Neural progenitor cell (in vitro differentiated cells): Measurements from ENCODE around the gene TEX51. TPM values are rescaled to one million over a fixed set of nuclear protein-coding genes. Genes with fewer than 3 reads are reported as not detected.

Experiments
- DNase-seq: peaks from one replicate; pipeline ENCODE4 v3.0.0-alpha.2; 2016; ENCODE audit warnings: low spot score
- H2AFZ ChIP-seq: fragments of 200-600 bp; sonication (generic); replicated peaks from 2 replicates; pipeline ENCODE4 v1.6.1; 2016; ENCODE audit warnings: antibody characterized with exemption
- H3F3A ChIP-seq: fragments of 200-600 bp; sonication (generic); 2 replicates; pipeline ENCODE4 v1.6.1; 2016; ENCODE audit warnings: antibody characterized with exemption, low read depth
- H3K27ac ChIP-seq: fragments of 200-600 bp; sonication (generic); 2 replicates; pipeline ENCODE4 v1.5.1; 2016; ENCODE audit warnings: mild to moderate bottlenecking
- H3K27me3 ChIP-seq: fragments of 200-600 bp; sonication (generic); 2 replicates; pipeline ENCODE4 v1.6.1; 2016; ENCODE audit warnings: mild to moderate bottlenecking, moderate library complexity
- H3K36me3 ChIP-seq: fragments of 200-600 bp; sonication (generic); 2 replicates; pipeline ENCODE4 v1.5.1; 2016
- H3K4me1 ChIP-seq: fragments of 200-600 bp; sonication (generic); 2 replicates; pipeline ENCODE4 v1.6.1; 2016; ENCODE audit warnings: mixed run types
- H3K4me2 ChIP-seq: fragments of 200-600 bp; sonication (generic); 2 replicates; pipeline ENCODE4 v1.6.1; 2016
- H3K4me3 ChIP-seq: fragments of 200-600 bp; sonication (generic); 2 replicates; pipeline ENCODE4 v1.5.1; 2016
- H3K79me2 ChIP-seq: fragments of 200-600 bp; sonication (generic); 2 replicates; pipeline ENCODE4 v1.6.1; 2016; ENCODE audit warnings: low read depth
- H3K9ac ChIP-seq: fragments of 200-600 bp; sonication (generic); 2 replicates; pipeline ENCODE4 v1.6.1; 2016
- H3K9me3 ChIP-seq: fragments of 200-600 bp; sonication (generic); 2 replicates; pipeline ENCODE4 v1.5.1; 2016; ENCODE audit warnings: low read depth
- H4K20me1 ChIP-seq: fragments of 200-600 bp; sonication (generic); 2 replicates; pipeline ENCODE4 v1.6.1; 2016; ENCODE audit warnings: low read depth
- H3K27ac Mint-ChIP-seq: 3 replicates; pipeline ENCODE4 v1.8.0; 2021; ENCODE audit warnings: mixed read lengths
- H3K27me3 Mint-ChIP-seq: 2 replicates; pipeline ENCODE4 v1.8.0; 2022; ENCODE audit warnings: low read depth, mild to moderate bottlenecking, inconsistent platforms, moderate library complexity, mixed read lengths; ENCODE audit not compliant: insufficient read depth
- H3K36me3 Mint-ChIP-seq: 3 replicates; pipeline ENCODE4 v1.8.0; 2021; ENCODE audit warnings: mixed read lengths
- H3K4me1 Mint-ChIP-seq: 3 replicates; pipeline ENCODE4 v1.8.0; 2021; ENCODE audit warnings: mixed read lengths
- H3K4me3 Mint-ChIP-seq: 3 replicates; pipeline ENCODE4 v1.8.0; 2021; ENCODE audit warnings: mild to moderate bottlenecking, moderate library complexity, mixed read lengths
- H3K9me3 Mint-ChIP-seq: 3 replicates; pipeline ENCODE4 v1.8.0; 2020; ENCODE audit warnings: mixed read lengths
- EZH2 ChIP-seq: fragments of 200-600 bp; sonication (generic); IDR thresholded peaks from 2 replicates; pipeline ENCODE4 v1.6.1; 2017; ENCODE audit warnings: antibody characterized with exemption, mild to moderate bottlenecking, moderate library complexity
- EZH2phosphoT487 ChIP-seq: fragments of 200-600 bp; sonication (generic); IDR thresholded peaks from 2 replicates; pipeline ENCODE4 v1.6.1; 2017; ENCODE audit warnings: antibody characterized with exemption
- total RNA-seq: library from RNA; depleted of rRNA; stranded (reverse); fragments of >200 nt; gene quantifications from 2 replicates; pipeline ENCODE4 v1.2.3, GENCODE V29; 2015; ENCODE audit warnings: low replicate concordance
- TF ChIP-seq, protein P1 (sequence below): fragments of 200-600 bp; sonication (generic); IDR thresholded peaks from 2 replicates; pipeline ENCODE4 v1.5.1; 2017; ENCODE audit warnings: antibody characterized with exemption, mild to moderate bottlenecking

Gene TEX51
- total RNA-seq, 1 donor from 2014 or later = not detected

DNA sequence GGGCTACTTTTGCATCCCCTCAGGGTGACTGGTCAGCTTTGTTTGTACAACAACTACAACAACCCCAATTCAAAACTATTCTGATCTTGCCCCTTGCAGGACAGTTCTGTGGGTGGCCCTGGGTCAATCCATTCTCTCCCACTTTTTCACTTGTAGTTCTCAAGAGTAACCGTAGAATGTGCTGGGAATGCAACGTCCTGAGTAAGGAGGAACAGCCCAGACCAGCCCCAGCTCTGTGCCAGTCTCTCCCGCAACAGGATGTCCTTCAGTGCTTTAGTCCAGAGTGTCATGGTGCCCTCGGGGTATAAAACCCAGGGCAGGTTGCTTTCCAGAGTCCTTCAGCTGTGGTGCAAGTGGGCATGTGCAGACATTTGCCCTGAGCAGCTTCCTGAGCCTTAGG, 22.1 kb upstream of the TEX51 start:
- Mint-ChIP-seq H3K36me3 (no peaks in the 10 kb centered on the region), H3K4me3 (no peak overlapping the region), H3K4me1 (no peaks in the 10 kb centered on the region), H3K27ac (no peak overlapping the region), H3K27me3 (no peaks in the 10 kb centered on the region), H3K9me3 (peaks cover 2% of the 10 kb centered on the region)
- no peak for DNase-seq
- no peaks in the 10 kb centered on the region for H3K79me2 ChIP-seq
- H3K27ac ChIP-seq = no peak overlapping the region
- TF ChIP-seq EZH2phosphoT487 = no peak
- TF ChIP-seq, protein P1, sequence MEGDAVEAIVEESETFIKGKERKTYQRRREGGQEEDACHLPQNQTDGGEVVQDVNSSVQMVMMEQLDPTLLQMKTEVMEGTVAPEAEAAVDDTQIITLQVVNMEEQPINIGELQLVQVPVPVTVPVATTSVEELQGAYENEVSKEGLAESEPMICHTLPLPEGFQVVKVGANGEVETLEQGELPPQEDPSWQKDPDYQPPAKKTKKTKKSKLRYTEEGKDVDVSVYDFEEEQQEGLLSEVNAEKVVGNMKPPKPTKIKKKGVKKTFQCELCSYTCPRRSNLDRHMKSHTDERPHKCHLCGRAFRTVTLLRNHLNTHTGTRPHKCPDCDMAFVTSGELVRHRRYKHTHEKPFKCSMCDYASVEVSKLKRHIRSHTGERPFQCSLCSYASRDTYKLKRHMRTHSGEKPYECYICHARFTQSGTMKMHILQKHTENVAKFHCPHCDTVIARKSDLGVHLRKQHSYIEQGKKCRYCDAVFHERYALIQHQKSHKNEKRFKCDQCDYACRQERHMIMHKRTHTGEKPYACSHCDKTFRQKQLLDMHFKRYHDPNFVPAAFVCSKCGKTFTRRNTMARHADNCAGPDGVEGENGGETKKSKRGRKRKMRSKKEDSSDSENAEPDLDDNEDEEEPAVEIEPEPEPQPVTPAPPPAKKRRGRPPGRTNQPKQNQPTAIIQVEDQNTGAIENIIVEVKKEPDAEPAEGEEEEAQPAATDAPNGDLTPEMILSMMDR = no peak
- TF ChIP-seq EZH2 = no peak
- H4K20me1 ChIP-seq = no peaks in the 10 kb centered on the region
- H3K9me3 ChIP-seq = no peaks in the 10 kb centered on the region
- H3K4me1 ChIP-seq = no peaks in the 10 kb centered on the region
- no peaks in the 10 kb centered on the region for H3F3A ChIP-seq
- no peak overlapping the region for H3K9ac ChIP-seq
- no peak overlapping the region for H2AFZ ChIP-seq
- no peaks in the 10 kb centered on the region for H3K27me3 ChIP-seq
- H3K4me2 ChIP-seq = no peak overlapping the region
- H3K36me3 ChIP-seq = no peaks in the 10 kb centered on the region
- H3K4me3 ChIP-seq = no peak overlapping the region

DNA sequence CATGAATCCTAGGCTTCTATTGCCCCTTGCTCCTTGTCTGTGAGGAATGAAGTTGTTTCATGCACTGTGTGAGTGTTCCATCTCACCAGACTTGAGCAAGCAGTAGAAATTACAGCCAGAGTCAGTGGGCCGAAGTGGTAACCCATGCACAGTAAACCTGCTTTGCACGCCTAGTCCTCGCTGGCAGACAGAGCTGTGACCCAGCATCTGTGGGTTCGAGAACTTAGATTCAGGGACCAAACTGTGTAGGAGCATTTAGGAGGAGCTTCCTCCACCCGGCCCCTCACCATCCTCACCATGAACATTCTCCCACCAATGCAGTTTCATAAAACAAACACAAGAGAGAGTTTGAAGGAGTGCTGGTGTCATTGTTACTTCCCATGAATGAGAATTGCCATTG, 21.6 kb upstream of the TEX51 start:
- Histone ChIP-seq H3K27me3 (no peaks in the 10 kb centered on the region), H3K9ac (no peak overlapping the region), H3K9me3 (no peaks in the 10 kb centered on the region), H3F3A (no peaks in the 10 kb centered on the region), H3K36me3 (no peaks in the 10 kb centered on the region), H3K79me2 (no peaks in the 10 kb centered on the region), H4K20me1 (no peaks in the 10 kb centered on the region), H3K4me3 (no peak overlapping the region), H3K4me1 (no peaks in the 10 kb centered on the region), H3K27ac (no peak overlapping the region), H2AFZ (no peak overlapping the region), H3K4me2 (no peak overlapping the region)
- Mint-ChIP-seq H3K27me3 (no peaks in the 10 kb centered on the region), H3K27ac (no peak overlapping the region), H3K4me1 (no peaks in the 10 kb centered on the region), H3K4me3 (no peak overlapping the region), H3K36me3 (no peaks in the 10 kb centered on the region), H3K9me3 (peaks cover 2% of the 10 kb centered on the region)
- DNase-seq = no peak
- TF ChIP-seq EZH2phosphoT487 (no peak), EZH2 (no peak)
- TF ChIP-seq, protein P1 = no peak

DNA sequence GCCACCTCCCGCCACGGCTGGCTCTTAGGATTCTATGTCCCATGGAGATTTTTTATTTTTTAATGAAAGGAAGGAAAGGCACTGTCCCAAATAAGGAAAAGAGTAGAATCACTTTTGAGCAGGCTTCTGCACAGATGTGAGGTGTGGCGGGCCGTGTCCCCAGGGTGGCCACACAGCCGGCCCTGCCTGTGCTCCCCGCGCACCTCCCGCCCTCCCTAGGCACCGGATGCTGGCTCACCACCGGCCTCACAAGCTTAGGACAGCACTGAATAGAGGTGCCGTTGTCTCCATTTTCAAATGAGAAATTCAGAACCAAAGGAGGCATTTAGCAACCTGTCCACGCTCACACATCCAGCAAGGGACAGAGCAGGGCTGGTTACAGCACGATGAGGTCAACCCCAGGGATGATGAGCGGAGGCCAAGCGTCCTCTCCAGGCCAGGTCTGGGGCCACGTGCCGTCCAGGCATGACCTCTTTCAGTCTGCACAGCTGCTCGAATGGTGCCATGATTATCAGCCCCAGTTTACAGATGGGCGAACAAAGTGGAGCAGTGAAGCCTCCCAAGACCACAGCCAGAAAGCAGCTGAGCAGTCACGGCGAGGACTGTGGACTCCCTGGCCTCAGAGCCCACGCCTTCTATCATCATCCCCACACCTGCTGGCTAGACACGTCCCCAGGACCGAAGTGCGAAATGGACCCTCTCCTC, 20.7 kb upstream of the TEX51 start:
- H3K9ac ChIP-seq = no peak overlapping the region
- TF ChIP-seq EZH2 = no peak
- TF ChIP-seq EZH2phosphoT487 = no peak
- TF ChIP-seq, protein P1 = no peak
- H2AFZ ChIP-seq = no peak overlapping the region
- H3K4me3 ChIP-seq = no peak overlapping the region
- H3K27ac Mint-ChIP-seq = no peak overlapping the region
- no peak overlapping the region for H3K27ac ChIP-seq
- H3K36me3 Mint-ChIP-seq = no peaks in the 10 kb centered on the region
- H3F3A ChIP-seq = no peaks in the 10 kb centered on the region
- no peak overlapping the region for H3K4me2 ChIP-seq
- no peaks in the 10 kb centered on the region for H3K27me3 Mint-ChIP-seq
- H3K4me1 Mint-ChIP-seq = peaks cover 3% of the 10 kb centered on the region
- no peaks in the 10 kb centered on the region for H3K27me3 ChIP-seq
- no peaks in the 10 kb centered on the region for H3K4me1 ChIP-seq
- no peaks in the 10 kb centered on the region for H4K20me1 ChIP-seq
- no peak overlapping the region for H3K4me3 Mint-ChIP-seq
- H3K9me3 ChIP-seq = no peaks in the 10 kb centered on the region
- no peaks in the 10 kb centered on the region for H3K36me3 ChIP-seq
- no peaks in the 10 kb centered on the region for H3K79me2 ChIP-seq
- no peak for DNase-seq
- H3K9me3 Mint-ChIP-seq = peaks cover 2% of the 10 kb centered on the region
